TTC549 (cell line): ENCODE data around the gene SLC25A23.
"Not testable (repeated sequence)": the region's sequence is repeated elsewhere in the genome, so short reads cannot be mapped to it uniquely, and the experiment has no call there.

Source experiments
- FAIRE-seq: peaks from 2 replicates; lab custom pipeline; 2012; peaks lifted over from hg19 to GRCh38; lab: Jason Lieb, UNC

Gene SLC25A23

GRCh38 chr19:6459262-6460098 lies at the start of gene SLC25A23:
Gene SLC25A23, minus strand, starts transcription at chr19:6459792. Its CDS starts 164 bp downstream, at chr19:6459628.
- FAIRE-seq: no peak

GRCh38 chr19:6508028-6508771 lies 48.6 kb upstream of the SLC25A23 start:
- not testable (repeated sequence) for FAIRE-seq

GRCh38 chr19:6503407-6504201 lies 44.0 kb upstream of the SLC25A23 start:
- no peak for FAIRE-seq

- no peak for FAIRE-seq
These were observed 42.4 kb upstream of the SLC25A23 start, which contains the start of gene TUBB4A for GRCh38 chr19:6501740-6502648. Gene TUBB4A, minus strand, starts transcription at chr19:6502309. Its CDS starts 97 bp downstream, at chr19:6502212.

- FAIRE-seq: no peak
These were observed 41.5 kb upstream of the SLC25A23 start for GRCh38 chr19:6500837-6501739.

GRCh38 chr19:6499052-6499790 lies 39.6 kb upstream of the SLC25A23 start:
- no peak for FAIRE-seq

- FAIRE-seq: no peak
These were observed 38.9 kb upstream of the SLC25A23 start for GRCh38 chr19:6498294-6499036.

GRCh38 chr19:6495947-6496346 lies 36.4 kb upstream of the SLC25A23 start:
- no peak for FAIRE-seq

- FAIRE-seq: no peak
These were observed 34.9 kb upstream of the SLC25A23 start for GRCh38 chr19:6494438-6495036.

GRCh38 chr19:6491802-6492592 lies 32.4 kb upstream of the SLC25A23 start:
- FAIRE-seq: no peak

GRCh38 chr19:6490134-6490533 lies 30.5 kb upstream of the SLC25A23 start:
- FAIRE-seq: no peak

- FAIRE-seq: no peak
These were observed 29.9 kb upstream of the SLC25A23 start for GRCh38 chr19:6489278-6490061.

- no peak for FAIRE-seq
These were observed 25.2 kb upstream of the SLC25A23 start for GRCh38 chr19:6484831-6485230.

GRCh38 chr19:6484230-6484629 lies 24.6 kb upstream of the SLC25A23 start:
- FAIRE-seq: no peak

GRCh38 chr19:6483235-6483634 lies 23.6 kb upstream of the SLC25A23 start:
- no peak for FAIRE-seq

GRCh38 chr19:6482343-6482686 lies 22.7 kb upstream of the SLC25A23 start:
- no peak for FAIRE-seq
